ENCODE data around the gene RAB11FIP2.
"Not testable (repeated sequence)": the region's sequence is repeated elsewhere in the genome, so short reads cannot be mapped to it uniquely, and the experiment has no call there.

RAB11FIP2 gene, protein sequence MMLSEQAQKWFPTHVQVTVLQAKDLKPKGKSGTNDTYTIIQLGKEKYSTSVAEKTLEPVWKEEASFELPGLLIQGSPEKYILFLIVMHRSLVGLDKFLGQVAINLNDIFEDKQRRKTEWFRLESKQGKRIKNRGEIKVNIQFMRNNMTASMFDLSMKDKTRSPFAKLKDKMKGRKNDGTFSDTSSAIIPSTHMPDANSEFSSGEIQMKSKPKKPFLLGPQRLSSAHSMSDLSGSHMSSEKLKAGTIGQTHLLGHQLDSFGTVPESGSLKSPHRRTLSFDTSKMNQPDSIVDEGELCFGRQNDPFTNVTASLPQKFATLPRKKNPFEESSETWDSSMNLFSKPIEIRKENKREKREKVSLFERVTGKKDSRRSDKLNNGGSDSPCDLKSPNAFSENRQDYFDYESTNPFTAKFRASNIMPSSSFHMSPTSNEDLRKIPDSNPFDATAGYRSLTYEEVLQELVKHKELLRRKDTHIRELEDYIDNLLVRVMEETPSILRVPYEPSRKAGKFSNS

DNA sequence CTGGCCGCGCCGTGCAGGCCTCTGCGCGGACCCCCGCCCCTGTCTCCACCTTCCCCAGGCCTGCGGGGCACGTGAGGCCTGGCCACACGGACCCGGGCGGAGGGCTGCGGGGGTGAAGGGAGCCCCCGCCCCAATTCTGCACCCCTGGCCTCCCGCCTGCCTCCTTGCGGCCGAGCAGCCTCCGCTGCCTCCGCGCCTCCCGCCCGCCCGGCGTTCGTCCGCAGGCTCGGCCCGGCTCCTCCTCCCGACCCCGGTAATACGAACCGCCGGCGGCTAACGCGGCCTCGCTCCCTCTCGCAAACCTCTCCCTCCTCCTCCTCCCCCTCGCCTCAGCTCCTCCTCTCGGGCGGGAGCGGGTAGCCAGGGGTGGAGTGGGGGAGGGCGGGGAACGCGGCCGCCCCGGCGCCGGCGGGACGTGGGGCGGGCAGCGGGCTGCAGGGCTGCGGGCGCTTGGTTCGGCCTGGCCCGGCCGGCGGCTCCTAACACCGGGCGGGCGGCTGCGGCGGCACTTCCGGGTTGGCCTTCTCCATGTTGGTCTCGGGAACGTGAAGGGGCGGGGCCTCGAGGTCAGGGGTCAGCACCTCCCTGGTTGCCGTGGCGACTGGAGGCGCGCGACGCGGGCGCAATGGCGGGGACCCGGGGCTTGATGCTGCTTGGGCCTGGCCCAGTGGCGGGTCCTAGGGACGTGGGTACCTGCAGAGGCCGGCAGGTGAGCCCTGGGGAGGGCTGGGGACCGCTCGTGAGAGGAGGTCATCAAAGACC, at the start of gene RAB11FIP2:
TSS of gene RAB11FIP2 (minus strand) at position 547 of the 762 bp plus-strand sequence. CDS start 778 bp downstream, outside the sequence.
- peak; percentile 85 for DNase-seq (ENCODE audit: low read depth)

DNA sequence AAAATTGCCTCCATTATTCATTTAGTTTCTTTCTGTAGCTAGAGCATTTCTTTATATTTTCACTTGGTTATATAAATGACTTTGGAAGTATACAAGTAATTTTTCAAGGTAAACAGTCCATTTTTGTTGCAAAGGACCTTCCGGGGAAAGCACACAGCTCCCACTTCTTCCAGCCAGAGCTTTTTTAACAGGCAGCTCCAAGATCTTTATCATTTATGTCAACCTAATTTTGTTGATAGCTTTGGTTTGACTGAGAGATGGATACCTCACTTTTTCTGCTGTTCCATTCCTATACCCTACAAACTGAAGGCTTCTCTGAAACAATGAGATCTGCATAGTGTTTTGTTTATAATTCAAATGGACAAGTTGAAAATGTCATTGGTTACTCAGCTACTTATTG, 49.3 kb upstream of the RAB11FIP2 start:
- no peak for DNase-seq (ENCODE audit: low read depth)

DNA sequence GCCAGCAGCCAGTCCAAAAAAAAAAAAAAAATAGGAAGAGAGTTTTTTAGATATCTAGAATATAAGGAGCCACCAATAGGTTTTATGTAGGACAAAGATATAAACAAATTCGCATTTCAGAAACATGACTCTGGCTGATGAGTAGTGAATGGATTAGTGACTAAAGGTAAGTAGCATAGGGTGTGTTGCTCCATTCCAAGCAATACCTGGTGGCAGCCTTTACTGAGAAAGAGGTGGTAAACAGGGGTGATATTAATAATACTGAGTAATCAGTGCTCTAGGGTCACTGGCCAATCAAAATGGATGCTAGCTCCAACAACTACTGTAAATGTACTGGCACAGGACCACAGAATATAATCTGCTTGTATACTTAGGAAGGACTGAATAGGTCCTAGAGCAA, 45.5 kb upstream of the RAB11FIP2 start:
- DNase-seq (ENCODE audit: low read depth) = no peak

DNA sequence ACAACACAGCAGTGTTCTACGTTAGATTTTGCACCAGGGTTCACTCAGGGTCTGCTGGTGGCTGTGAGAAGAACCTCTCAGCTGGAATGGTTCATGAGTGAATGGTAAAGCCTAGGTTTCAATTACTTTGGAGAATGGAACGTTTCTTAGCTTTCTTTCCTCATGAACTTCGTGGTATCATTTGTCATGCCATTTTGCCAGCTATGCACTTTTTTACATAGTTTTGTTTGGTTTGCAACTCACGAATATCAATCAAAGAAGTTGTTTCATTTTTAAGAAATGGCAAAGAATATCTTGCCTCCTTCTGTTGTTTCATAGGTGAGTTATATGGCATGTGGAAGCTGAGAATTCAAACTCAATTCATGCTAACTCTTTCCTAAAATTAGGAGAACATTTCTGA, 34.1 kb upstream of the RAB11FIP2 start:
- no peak for DNase-seq (ENCODE audit: low read depth)

DNA sequence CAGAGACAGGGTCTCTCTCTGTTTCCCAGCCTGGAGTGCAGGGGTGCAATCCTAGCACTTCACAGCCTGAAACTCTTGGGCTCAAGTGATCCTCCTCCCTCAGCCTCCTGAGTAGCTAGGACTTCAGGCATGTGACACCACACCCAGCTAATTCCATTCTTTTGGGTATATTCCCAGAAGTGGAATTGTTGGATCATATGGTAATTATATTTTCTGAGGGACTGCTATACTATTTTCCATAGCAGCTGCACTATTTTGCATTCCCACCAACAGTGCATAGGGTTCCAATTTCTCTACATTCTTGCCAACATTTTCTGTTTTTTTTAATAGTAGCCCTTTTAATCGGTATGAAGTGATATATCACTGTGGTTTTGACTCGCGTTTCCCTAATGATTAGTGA, 30.0 kb upstream of the RAB11FIP2 start:
- no peak for DNase-seq (ENCODE audit: low read depth)

DNA sequence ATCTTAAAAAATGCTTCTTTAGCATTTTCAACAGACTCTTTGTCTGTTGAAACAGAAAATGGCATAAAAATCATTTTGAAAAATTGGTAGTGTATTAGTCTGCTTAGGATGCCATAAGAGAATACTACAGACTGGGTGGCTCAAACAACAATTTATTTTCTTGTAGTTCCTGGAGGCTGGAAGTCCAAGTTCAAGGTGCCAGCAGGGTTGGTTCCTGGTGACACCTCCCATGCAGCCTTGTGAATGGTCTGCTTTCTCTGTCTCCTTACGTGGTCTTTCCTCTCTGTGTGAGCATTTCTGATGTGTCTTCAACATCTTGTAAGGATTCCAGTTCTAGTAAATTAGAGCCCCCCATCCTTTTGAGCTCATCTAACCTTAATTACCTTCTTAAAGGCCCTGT, 26.1 kb upstream of the RAB11FIP2 start:
- DNase-seq (ENCODE audit: low read depth) = no peak

DNA sequence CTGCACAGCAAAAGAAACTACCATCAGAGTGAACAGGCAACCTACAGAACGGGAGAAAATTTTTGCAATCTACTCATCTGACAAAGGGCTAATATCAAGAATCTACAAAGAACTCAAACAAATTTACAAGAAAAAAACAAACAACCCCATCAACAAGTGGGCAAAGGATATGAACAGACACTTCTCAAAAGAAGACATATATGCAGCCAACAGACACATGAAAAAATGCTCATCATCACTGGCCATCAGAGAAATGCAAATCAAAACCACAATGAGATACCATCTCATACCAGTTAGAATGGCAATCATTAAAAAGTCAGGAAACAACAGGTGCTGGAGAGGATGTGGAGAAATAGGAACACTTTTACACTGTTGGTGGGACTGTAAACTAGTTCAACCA, 20.6 kb upstream of the RAB11FIP2 start:
- DNase-seq (ENCODE audit: low read depth) = not testable (repeated sequence)

DNA sequence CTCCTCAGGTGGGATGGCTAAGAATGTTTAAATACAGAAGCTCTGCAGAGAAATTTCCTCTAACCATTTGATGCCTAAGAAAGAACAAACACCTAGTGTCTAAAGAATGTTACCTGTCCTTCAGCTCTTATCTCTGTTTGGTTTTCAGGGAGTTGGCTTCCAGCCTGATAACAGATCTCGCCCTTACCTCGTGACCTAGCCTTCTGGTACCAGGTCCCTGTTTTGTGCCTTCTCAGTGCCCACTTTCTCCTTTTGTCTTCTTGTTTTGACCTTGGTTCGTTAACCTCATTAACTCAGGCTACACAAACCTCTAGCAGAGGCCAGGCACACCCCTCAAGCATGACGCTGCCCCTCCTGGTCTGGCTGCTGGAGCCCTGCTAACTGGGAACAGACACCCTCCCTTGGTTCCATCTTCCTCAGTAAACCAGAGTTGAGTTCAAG, 16.1 kb upstream of the RAB11FIP2 start:
- DNase-seq (ENCODE audit: low read depth) = no peak

DNA sequence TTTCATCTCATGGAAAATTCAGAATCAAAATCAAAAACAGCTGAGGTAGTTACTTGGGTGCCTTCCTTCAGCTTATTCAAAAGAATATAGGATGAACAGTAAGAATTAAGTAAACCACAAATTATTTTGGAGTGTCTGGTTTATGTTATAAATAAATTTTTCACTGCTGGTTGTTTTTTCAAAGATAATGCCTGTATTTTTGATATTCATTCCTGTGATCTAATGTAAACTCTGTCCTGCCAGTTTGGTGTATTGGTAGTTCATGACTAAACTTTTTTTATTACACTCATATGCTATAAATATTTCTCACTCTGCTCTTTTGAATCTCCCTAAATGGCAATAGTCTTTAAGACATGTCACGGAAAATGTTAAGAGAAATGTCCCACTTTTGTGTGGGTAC, 11.6 kb upstream of the RAB11FIP2 start:
- no peak for DNase-seq (ENCODE audit: low read depth)

DNA sequence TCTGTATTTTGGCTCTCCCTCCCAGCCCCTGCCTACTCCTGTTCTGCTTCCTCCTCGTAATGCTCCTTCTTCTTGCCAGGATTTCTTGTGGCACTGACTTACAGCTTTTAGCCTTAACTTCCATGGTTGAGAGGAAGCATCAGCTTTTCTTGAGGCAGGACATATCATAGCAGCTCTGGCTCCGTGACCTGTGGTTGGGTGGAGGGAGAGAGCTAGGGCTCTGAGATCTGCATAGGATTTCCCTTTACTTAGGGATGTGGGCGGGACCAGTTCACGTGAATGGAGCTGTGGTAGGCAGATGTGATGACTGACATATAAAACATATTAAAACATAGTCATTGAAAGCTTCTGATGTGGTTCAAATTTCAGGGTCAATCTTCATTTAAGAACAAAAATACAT, 10.6 kb upstream of the RAB11FIP2 start:
- no peak for DNase-seq (ENCODE audit: low read depth)

DNA sequence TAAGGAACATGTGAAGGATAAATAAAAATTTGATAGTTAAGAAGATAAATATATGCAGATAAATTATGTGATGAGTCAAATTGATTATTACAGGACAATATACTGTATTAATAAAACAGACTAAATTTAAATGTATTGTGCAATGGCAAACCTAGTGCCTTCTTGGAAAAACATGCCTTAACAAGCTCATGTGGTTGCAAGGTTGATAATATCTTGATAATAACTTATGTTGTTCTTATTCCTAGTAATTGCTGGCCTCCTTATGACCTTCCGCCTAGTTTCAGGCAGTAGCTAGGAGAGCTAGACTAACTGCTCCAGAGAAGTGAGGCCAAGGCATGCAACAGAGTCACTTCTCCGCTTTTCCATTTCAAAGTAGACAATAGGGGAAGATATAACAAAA, 7.6 kb upstream of the RAB11FIP2 start:
- DNase-seq (ENCODE audit: low read depth) = no peak

DNA sequence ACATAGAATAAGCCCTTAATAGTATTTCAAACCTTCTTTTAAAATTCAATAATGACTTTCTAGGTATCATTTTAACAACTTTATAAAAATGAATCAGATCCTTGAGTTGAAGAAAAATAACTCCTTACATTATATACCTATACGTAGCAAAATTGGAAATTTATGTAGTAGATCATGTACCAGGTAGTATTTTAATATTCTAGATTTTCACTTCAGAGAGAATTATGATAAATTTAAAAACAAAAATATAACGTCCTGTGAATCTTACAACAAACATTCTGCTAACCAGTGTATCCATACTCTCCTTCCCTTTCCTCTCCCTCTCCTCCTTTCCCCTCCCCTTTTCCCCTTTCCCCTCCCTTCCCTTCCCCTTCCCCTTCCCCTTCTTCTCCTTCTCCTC, 6.1 kb upstream of the RAB11FIP2 start:
- no peak for DNase-seq (ENCODE audit: low read depth)

DNA sequence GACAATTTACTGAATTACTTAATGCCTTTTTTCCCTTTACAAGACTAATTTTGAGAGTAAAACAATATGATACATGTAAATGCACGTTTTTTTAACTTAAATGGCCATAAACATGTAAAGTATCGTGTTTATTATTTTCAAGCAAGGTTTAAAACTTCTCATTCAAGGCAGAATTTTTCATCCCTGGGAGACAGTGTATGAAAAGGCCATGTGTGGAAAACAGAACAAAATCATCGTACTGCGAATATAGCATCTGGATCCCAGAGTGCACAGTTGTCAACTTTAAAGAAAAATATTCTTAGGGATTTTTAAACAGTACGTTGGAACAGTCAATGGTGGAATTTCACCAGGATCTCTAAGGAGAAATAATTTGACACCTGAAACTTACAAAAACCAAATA, 1.1 kb upstream of the RAB11FIP2 start:
- DNase-seq (ENCODE audit: low read depth) = no peak

DNA sequence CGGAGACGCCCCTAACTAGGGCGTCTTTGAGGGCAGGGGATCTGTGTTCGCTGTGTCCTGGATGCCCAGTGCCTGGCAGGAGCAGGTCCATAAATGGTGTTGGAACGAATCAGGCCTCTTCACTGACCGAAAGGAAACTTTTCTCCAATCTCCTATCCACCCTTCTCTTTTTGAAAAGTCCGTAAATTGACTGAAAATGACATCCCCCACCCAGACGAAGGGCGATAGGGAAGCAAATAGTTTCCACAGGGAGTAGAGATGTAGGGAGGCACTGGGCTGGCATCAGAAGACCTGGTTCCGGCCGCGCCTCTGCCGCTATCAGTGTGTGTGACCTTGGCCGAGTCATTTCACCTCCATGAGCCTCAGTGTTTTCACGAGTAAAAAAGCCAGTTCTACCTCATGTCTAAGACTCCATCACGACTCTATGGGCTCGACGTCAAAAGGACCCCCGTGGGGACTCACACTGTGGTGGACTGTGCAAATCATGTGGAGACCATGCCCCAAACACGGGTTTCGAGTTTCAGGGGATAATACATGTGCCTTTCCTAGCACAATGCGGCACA, 497 bp upstream of the RAB11FIP2 start:
- DNase-seq (ENCODE audit: low read depth) = no peak

DNA sequence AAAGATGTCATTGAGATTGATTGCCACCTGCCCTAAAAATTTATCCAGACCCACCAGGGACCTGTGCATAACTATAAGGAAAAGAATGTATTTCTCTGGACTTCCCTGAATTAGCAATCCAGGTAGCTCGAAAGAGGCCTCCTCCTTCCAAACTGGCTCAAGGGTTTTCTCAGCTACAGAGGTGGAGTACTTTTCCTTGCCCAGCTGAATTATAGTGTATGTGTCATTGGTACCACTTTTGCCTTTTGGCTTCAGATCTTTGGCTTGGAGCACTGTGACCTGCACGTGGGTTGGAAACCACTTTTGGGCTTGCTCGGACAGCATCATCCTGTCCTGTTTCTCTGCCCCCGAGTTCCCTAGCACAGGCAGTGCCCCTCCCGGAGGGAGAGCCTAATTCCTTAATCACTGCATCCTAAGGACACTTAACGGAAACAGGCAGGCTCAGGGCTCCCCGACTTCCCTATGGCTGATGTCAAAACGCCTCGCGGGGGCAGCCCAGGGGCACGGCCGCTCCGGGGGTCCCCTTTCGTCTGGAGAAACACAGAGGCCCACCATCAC, 825 bp downstream of the RAB11FIP2 start:
- DNase-seq (ENCODE audit: low read depth) = peak; percentile 16

DNA sequence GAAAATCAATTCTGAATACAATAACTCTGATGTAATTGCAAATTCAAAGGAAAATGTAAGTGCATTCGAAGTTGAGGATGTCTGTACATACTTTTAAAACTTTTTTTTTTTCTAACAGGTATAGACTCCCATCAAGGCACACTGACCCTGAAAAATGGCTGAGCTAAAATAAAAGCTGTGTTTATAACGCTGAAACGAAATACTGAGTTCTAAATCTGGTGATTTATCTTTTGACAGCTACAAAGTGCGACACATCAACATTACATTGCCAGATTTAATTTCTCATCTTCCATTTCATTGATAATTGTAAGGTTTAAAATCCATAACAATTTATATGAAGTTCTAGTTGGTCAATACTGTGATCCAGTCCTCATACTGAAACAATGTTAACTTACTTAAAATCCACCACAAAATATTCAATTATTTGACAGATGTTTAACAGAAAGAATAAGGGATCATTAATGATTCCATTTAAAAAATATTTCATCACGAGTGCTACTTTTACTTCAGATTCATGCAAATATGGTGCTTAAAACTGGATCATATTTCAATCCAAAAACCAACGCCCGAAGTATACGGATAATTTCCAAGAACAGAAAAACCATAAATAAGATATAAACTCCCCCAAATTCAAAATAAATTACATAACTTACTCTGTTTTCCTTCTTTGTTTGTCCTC, 1.4 kb downstream of the RAB11FIP2 start:
- no peak for DNase-seq (ENCODE audit: low read depth)

DNA sequence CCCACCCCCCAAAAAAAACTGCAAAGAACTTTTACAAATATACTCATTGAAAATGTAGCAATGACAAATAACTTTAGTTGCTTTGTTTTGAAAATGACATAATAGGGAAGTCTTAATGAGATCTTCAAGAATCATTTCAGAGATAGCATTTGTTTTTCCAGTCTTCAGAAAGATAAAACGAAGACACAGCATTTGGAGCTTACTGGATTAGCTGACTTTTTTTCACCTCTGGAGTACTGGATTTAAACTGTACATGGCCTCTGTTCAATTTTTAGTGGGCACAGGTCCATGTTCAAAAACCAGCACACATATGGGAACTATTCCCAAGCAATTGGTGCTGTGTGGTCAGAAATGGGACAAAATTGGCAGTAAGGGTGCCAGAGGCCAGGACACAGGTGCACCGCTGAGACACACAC, 3.9 kb downstream of the RAB11FIP2 start:
- no peak for DNase-seq (ENCODE audit: low read depth)

DNA sequence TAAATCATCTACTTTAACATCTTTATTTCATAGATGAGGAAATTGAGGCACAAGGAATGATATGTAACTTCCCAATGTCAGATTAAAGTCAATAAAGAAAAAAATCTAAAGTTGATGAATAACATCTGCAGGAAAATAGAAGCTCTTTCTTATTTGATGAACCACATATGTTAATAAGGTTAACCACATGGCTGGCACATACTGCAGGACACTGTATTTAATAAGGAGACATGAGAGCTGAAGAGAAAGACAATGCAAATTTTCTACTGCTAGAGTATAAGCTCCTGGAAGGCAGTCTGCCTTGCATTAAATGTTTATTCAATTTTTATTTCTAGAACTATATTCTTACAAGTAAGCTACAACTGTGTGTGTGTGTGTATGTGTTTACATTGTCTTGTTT, 4.4 kb downstream of the RAB11FIP2 start:
- DNase-seq (ENCODE audit: low read depth) = no peak

DNA sequence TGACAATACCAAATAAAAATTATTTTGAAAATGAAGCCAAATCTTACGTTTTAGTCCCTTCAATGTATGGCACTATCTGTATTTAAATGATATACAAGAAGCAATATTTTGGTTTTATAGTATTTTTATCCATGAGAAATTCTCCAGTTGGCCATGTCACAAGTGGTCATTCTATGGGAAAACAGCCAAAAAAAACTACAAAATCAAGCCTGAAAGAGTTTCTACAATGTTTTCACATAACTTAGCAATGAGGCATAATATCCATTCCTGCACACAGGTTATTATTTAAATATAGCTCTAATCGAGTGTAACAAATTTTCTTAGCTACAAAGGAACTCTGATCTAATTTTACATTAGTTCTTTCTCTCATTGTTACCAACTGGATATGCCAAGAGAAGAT, 5.4 kb downstream of the RAB11FIP2 start:
- peak; percentile 5 for DNase-seq (ENCODE audit: low read depth)

DNA sequence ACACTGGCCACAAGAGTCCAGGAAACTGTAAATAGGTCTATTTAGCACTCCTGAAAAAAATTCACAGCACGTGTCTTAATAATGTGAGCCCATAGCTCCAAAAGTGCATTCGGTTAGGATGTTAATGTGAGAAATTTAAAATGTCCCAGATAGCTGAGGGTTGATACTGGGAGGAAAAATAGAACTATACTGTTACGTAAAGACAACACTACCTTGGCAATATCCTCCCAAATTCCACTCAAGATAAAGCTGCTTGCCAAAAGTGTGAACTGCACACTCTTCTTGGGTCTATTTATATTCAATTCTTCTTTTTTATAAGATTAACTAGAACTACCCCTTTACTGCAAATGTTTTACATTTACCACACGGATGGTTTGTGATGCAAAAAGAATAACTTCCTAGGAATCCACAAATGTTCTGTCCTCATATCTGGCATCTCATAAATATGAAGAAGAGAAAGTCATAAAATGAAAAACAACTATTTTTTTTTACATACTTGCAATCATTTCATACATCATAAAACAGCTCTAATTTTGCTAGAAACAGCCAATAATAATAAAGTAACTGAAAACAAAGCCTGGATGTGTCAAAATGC, 10.4 kb downstream of the RAB11FIP2 start:
- DNase-seq (ENCODE audit: low read depth) = no peak

DNA sequence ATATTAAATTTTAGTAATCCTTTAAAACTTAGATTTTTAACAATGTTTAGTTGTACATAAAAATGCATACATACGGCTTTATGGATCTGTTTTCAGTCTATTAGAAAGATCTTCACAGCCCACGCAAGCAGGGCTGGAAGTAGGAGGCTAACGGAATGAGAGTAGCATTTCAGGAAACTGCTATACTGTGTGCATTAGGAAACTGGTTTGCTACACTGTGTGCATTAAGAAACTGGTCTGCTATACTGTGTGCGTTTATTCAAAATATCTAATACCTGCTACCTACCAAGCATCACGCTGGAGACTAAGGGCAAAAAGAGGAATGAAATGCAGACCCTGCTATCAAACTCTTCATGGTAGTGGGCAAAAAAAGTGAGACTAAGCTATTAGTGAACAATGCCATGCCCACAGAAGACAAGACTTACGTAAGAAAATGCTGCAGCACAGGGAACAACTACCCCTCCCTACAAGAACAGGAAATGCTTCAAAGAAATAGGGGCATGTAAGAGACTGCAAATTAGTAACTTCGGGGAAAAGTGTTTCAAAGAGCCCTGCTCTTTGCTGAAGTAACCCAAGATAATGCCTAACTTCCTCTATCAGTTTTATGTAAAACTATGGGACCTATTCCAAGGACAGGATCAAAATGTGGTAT, 11.3 kb downstream of the RAB11FIP2 start:
- DNase-seq (ENCODE audit: low read depth) = no peak

Measured in fibroblast of the conjunctiva (primary cell).